Calu3 (cell line): ENCODE measurements around the gene ATG101. TPM values are rescaled to one million over a fixed set of nuclear protein-coding genes. Genes with fewer than 3 reads are reported as not detected.

Experiments
- BruUV-seq: library from RNA; stranded (reverse); fragments of 400-500 nt; replicated peaks from 2 replicates; lab custom pipeline; 2021; lab: Mats Ljungman, UMichigan
- CTCF ChIA-PET: fragments of 300-600 bp; sonication (Branson Sonifier 250); formaldehyde crosslinking; loops from one replicate; lab custom pipeline; 2022; ENCODE audit warnings: antibody characterized with exemption; lab: Charles Lee
- DNase-seq: peaks from one replicate; pipeline ENCODE4 v3.0.0; 2022
- H3K27ac Mint-ChIP-seq: one replicate; pipeline ENCODE4 v1.8.0; 2022; ENCODE audit warnings: mixed read lengths; ENCODE audit not compliant: unreplicated experiment
- H3K27me3 Mint-ChIP-seq: one replicate; pipeline ENCODE4 v1.8.0; 2022; ENCODE audit warnings: mixed read lengths; ENCODE audit not compliant: unreplicated experiment
- H3K36me3 Mint-ChIP-seq: one replicate; pipeline ENCODE4 v1.8.0; 2022; ENCODE audit warnings: mild to moderate bottlenecking, moderate library complexity, mixed read lengths; ENCODE audit not compliant: insufficient read depth, unreplicated experiment
- H3K4me1 Mint-ChIP-seq: one replicate; pipeline ENCODE4 v1.8.0; 2022; ENCODE audit warnings: mild to moderate bottlenecking, low read depth, mixed read lengths; ENCODE audit not compliant: unreplicated experiment
- H3K4me3 Mint-ChIP-seq: one replicate; pipeline ENCODE4 v1.8.0; 2022; ENCODE audit warnings: mild to moderate bottlenecking, low read depth, moderate library complexity, mixed read lengths; ENCODE audit not compliant: unreplicated experiment
- H3K9me3 Mint-ChIP-seq: one replicate; pipeline ENCODE4 v1.8.0; 2022; ENCODE audit warnings: low read depth, mixed read lengths; ENCODE audit not compliant: unreplicated experiment
- CTCF ChIP-seq: fragments of 200-600 bp; IDR thresholded peaks from one replicate; pipeline ENCODE4 v1.8.0; 2022; ENCODE audit warnings: antibody characterized with exemption; ENCODE audit not compliant: unreplicated experiment
- intact Hi-C: fragments of 100-400 bp; cut with micrococcal nuclease; formaldehyde crosslinking; loops from one replicate; pipeline ENCODE4 v1.10.0; 2022; ENCODE audit not compliant: unreplicated experiment
- total RNA-seq: library from RNA; stranded (reverse); gene quantifications from 2 replicates; pipeline ENCODE4 v1.2.3, GENCODE V29; 2022

Gene ATG101
- total RNA-seq, 1 experiment from 2014 or later: 32.8 TPM

- intact Hi-C loops: no loop called here
- TF ChIP-seq CTCF: no peak
- no peaks in the 10 kb centered on the region for H3K9me3 Mint-ChIP-seq
- DNase-seq: no peak
- no peak overlapping the region for H3K27ac Mint-ChIP-seq
- CTCF ChIA-PET: no interaction called here
- no peak overlapping the region for H3K4me3 Mint-ChIP-seq
- BruUV-seq: no TSS peak
- peaks cover 17% of the 10 kb centered on the region for H3K36me3 Mint-ChIP-seq
- no peaks in the 10 kb centered on the region for H3K27me3 Mint-ChIP-seq
- no peaks in the 10 kb centered on the region for H3K4me1 Mint-ChIP-seq
Observed at GRCh38 chr12:52060498-52061177, 9.1 kb upstream of the ATG101 start.

GRCh38 chr12:52061470-52062166 lies 8.2 kb upstream of the ATG101 start:
- peaks cover 7% of the 10 kb centered on the region for H3K27me3 Mint-ChIP-seq
- CTCF ChIA-PET: no interaction called here

GRCh38 chr12:52062167-52063081 lies 7.4 kb upstream of the ATG101 start:
- Mint-ChIP-seq H3K4me3 (no peak overlapping the region), H3K9me3 (no peaks in the 10 kb centered on the region), H3K27ac (no peak overlapping the region), H3K36me3 (peaks cover 11% of the 10 kb centered on the region), H3K4me1 (no peaks in the 10 kb centered on the region), H3K27me3 (peaks cover 11% of the 10 kb centered on the region)
- DNase-seq: no peak
- CTCF ChIA-PET: no interaction called here
- intact Hi-C loops: no loop called here
- no TSS peak for BruUV-seq
- no peak for TF ChIP-seq CTCF

More at GRCh38 chr12:52061470-52062166, 8.2 kb upstream of the ATG101 start:
- BruUV-seq: no TSS peak
- DNase-seq: peak; percentile 62
- Mint-ChIP-seq H3K36me3 (peaks cover 15% of the 10 kb centered on the region), H3K4me3 (no peak overlapping the region), H3K4me1 (no peaks in the 10 kb centered on the region), H3K27ac (no peak overlapping the region), H3K9me3 (no peaks in the 10 kb centered on the region)
- intact Hi-C loops: no loop called here
- no peak for TF ChIP-seq CTCF

GRCh38 chr12:52063082-52063924 lies 6.5 kb upstream of the ATG101 start:
- H3K36me3 Mint-ChIP-seq: peaks cover 9% of the 10 kb centered on the region
- BruUV-seq: no TSS peak
- intact Hi-C loops: no loop called here
- H3K27ac Mint-ChIP-seq: no peak overlapping the region
- H3K27me3 Mint-ChIP-seq: peaks cover 11% of the 10 kb centered on the region
- no peak for TF ChIP-seq CTCF
- CTCF ChIA-PET: no interaction called here
- no peak for DNase-seq
- no peak overlapping the region for H3K4me3 Mint-ChIP-seq
- no peaks in the 10 kb centered on the region for H3K9me3 Mint-ChIP-seq
- H3K4me1 Mint-ChIP-seq: no peaks in the 10 kb centered on the region
